Activated CD4-positive, alpha-beta T cell treated with anti-CD3 and anti-CD28 coated beads for 4 hours (primary cell): Measurements from ENCODE around the gene ASGR2.
A peak's percentile ranks its signal among the peaks of the same experiment; 100 is the strongest.
"Not testable (repeated sequence)": the region's sequence is repeated elsewhere in the genome, so short reads cannot be mapped to it uniquely, and the experiment has no call there.

Experiments used
- DNase-seq, 2 donors: peaks; one replicate each; pipeline ENCODE4 v3.0.0-alpha.2; 2020

Gene ASGR2

GRCh38 chr17:7097940-7098339 lies 16.7 kb downstream of the ASGR2 start:
- DNase-seq: no peak

- no peak for DNase-seq
These were observed 19.0 kb downstream of the ASGR2 start for GRCh38 chr17:7095625-7096024.

- DNase-seq: no peak
These were observed 20.0 kb downstream of the ASGR2 start for GRCh38 chr17:7094652-7095019.

GRCh38 chr17:7091311-7092005 lies 23.2 kb downstream of the ASGR2 start:
- DNase-seq: peak in 1 of 2 donors; percentile 18

- DNase-seq: not testable (repeated sequence)
These were observed 25.1 kb downstream of the ASGR2 start for GRCh38 chr17:7089570-7089969.

- not testable (repeated sequence) for DNase-seq
These were observed 26.2 kb downstream of the ASGR2 start for GRCh38 chr17:7088442-7088841.

GRCh38 chr17:7084088-7084487 lies 30.5 kb downstream of the ASGR2 start:
- DNase-seq: no peak

- DNase-seq: no peak
These were observed 31.0 kb downstream of the ASGR2 start for GRCh38 chr17:7083592-7083991.

GRCh38 chr17:7081341-7082062 lies 33.1 kb downstream of the ASGR2 start:
- no peak for DNase-seq

GRCh38 chr17:7080456-7081041 lies 34.1 kb downstream of the ASGR2 start:
- no peak for DNase-seq

- DNase-seq: no peak
These were observed 34.8 kb downstream of the ASGR2 start, which contains the start of gene CLEC10A for GRCh38 chr17:7079581-7080455. TSS of gene CLEC10A (minus strand) at chr17:7080251. CDS start at chr17:7078812, 1,439 bp downstream.

GRCh38 chr17:7078711-7079110 lies 35.9 kb downstream of the ASGR2 start:
- no peak for DNase-seq

GRCh38 chr17:7077911-7078546 lies 36.6 kb downstream of the ASGR2 start:
- DNase-seq: no peak

- DNase-seq: no peak
These were observed 39.7 kb downstream of the ASGR2 start for GRCh38 chr17:7074931-7075330.

GRCh38 chr17:7072406-7072805 lies 42.2 kb downstream of the ASGR2 start:
- DNase-seq: no peak

GRCh38 chr17:7070712-7071111 lies 43.9 kb downstream of the ASGR2 start:
- DNase-seq: no peak

- no peak for DNase-seq
These were observed 46.4 kb downstream of the ASGR2 start for GRCh38 chr17:7068268-7068667.

- no peak for DNase-seq
These were observed 47.4 kb downstream of the ASGR2 start for GRCh38 chr17:7067198-7067597.

GRCh38 chr17:7064261-7064660 lies 50.4 kb downstream of the ASGR2 start:
- DNase-seq: no peak

GRCh38 chr17:7063518-7064094 lies 51.0 kb downstream of the ASGR2 start:
- no peak for DNase-seq

- DNase-seq: peak; percentile 27 to 28
These were observed 54.3 kb downstream of the ASGR2 start for GRCh38 chr17:7060165-7060891.
